BLaER1 treated with 17β-estradiol and CSF1 and Interleukin-3, amounts not matched to agents 10 nM and 100 nM (cell line): ENCODE measurements around the gene ZNF592.

Experiments used
- H3K27ac ChIP-seq, 11 experiments: shearing (Covaris generic); formaldehyde crosslinking; 2 replicates each; pipeline ENCODE4 v1.8.1; 2022
- H3K27me3 ChIP-seq, 11 experiments: shearing (Covaris generic); formaldehyde crosslinking; 2 replicates each; pipeline ENCODE4 v1.8.1; 2022
- H3K36me3 ChIP-seq, 11 experiments: shearing (Covaris generic); formaldehyde crosslinking; 2 replicates each; pipeline ENCODE4 v1.8.1; 2022
- H3K4me1 ChIP-seq, 10 experiments: shearing (Covaris generic); formaldehyde crosslinking; 2 replicates each; pipeline ENCODE4 v1.8.1; 2022
- H3K4me2 ChIP-seq, 11 experiments: shearing (Covaris generic); formaldehyde crosslinking; 2 replicates each; pipeline ENCODE4 v1.8.1; 2022
- H3K4me3 ChIP-seq, 10 experiments: shearing (Covaris generic); formaldehyde crosslinking; 2 replicates each; pipeline ENCODE4 v1.8.1; 2022
- H3K9ac ChIP-seq, 11 experiments: shearing (Covaris generic); formaldehyde crosslinking; 2 replicates each; pipeline ENCODE4 v1.8.1; 2022
- H3K9me3 ChIP-seq, 11 experiments: shearing (Covaris generic); formaldehyde crosslinking; replicated peaks in 1 of 11; 2 replicates each; pipeline ENCODE4 v1.8.1; 2022
- H4K20me1 ChIP-seq, 11 experiments: shearing (Covaris generic); formaldehyde crosslinking; 2 replicates each; pipeline ENCODE4 v1.8.1; 2022
- Cebpa-rat ChIP-seq, 11 experiments: shearing (Covaris generic); IDR thresholded peaks; 2 replicates each; pipeline ENCODE4 v1.8.1; 2022

ZNF592 gene

GRCh38 chr15:84852212-84852611, 103.8 kb downstream of the ZNF592 start:
- Histone ChIP-seq H3K36me3 (no peaks in the 10 kb centered on the region; a peak in 1 of 22 replicates), H3K27ac (no peak overlapping the region), H3K4me3 (no peak overlapping the region), H3K4me2 (no peak overlapping the region), H3K27me3 (no peaks in the 10 kb centered on the region), H3K4me1 (no peaks in the 10 kb centered on the region), H3K9me3 (peaks cover 7 to 16% (median 7%) of the 10 kb centered on the region in 11 experiments), H4K20me1 (no peaks in the 10 kb centered on the region), H3K9ac (no peak overlapping the region)
- no peak for TF ChIP-seq Cebpa-rat (IDR thresholded peaks at IDR 0.05)

DNA sequence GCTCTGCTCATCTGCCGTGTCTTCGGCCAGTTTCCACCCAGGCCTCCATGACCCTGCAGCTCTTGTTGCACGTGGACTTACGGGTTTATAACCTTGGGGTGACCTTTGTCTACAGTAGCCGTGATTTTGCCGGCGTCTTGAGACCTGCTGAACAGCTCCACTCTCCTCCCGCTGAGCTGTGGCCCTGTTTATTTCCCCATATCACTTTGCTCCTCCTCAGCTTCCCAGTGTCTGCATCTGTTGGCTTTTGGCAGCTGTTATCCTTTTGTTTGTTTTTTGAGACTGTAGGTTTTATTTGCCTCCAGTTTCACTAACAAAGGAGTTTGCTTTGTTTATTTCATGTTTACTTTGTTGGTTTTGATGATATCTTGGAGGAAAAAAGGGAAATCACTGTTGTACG, 106.7 kb downstream of the ZNF592 start:
- Histone ChIP-seq H3K4me2 (no peak overlapping the region), H3K4me3 (no peak overlapping the region), H3K36me3 (no peaks in the 10 kb centered on the region; a peak in 1 of 22 replicates)

GRCh38 chr15:84855765-84856164, 107.4 kb downstream of the ZNF592 start:
- H3K9me3 ChIP-seq, result no peaks in the 10 kb centered on the region
- no peaks in the 10 kb centered on the region for H3K27me3 ChIP-seq
- H3K4me3 ChIP-seq, result no peak overlapping the region
- H3K4me2 ChIP-seq, result no peak overlapping the region
- no peaks in the 10 kb centered on the region for H3K4me1 ChIP-seq
- no peak overlapping the region for H3K9ac ChIP-seq
- H4K20me1 ChIP-seq, result no peaks in the 10 kb centered on the region
- H3K27ac ChIP-seq, result no peak overlapping the region
- H3K36me3 ChIP-seq, result no peaks in the 10 kb centered on the region; a peak in 1 of 22 replicates
- TF ChIP-seq Cebpa-rat (IDR thresholded peaks at IDR 0.05), result no peak

More for the DNA sequence above, 106.7 kb downstream of the ZNF592 start:
- Histone ChIP-seq H3K27me3 (no peaks in the 10 kb centered on the region), H3K4me1 (no peaks in the 10 kb centered on the region), H3K9me3 (no peaks in the 10 kb centered on the region), H4K20me1 (no peaks in the 10 kb centered on the region), H3K27ac (no peak overlapping the region), H3K9ac (no peak overlapping the region)
- TF ChIP-seq Cebpa-rat (IDR thresholded peaks at IDR 0.05), result no peak
